A673 (cell line): ENCODE results near the gene NCAM2. TPM values are rescaled to one million over a fixed set of nuclear protein-coding genes. Genes with fewer than 3 reads are reported as not detected.
"Not testable (repeated sequence)": the region's sequence is repeated elsewhere in the genome, so short reads cannot be mapped to it uniquely, and the experiment has no call there.

Experiments
- BruUV-seq: library from RNA; stranded (reverse); fragments of 400-500 nt; replicated peaks from 2 replicates; lab custom pipeline; 2021; lab: Mats Ljungman, UMichigan
- CTCF ChIA-PET: fragments of 300-600 bp; sonication (Branson Sonifier 250); formaldehyde crosslinking; loops from one replicate; lab custom pipeline; 2022; ENCODE audit warnings: antibody characterized with exemption; lab: Charles Lee
- POLR2A ChIA-PET: fragments of 300-600 bp; sonication (Branson Sonifier 250); formaldehyde crosslinking; loops from one replicate; lab custom pipeline; 2022; ENCODE audit warnings: antibody characterized with exemption; ENCODE audit not compliant: low non-redundant PET; lab: Charles Lee
- DNase-seq: peaks from one replicate; pipeline ENCODE4 v3.0.0-alpha.2; 2015; ENCODE audit warnings: low spot score
- H3K27ac ChIP-seq: fragments of 200-600 bp; sonication (generic); 2 replicates; pipeline ENCODE4 v1.5.1; 2016; ENCODE audit warnings: mixed run types, low read depth, mild to moderate bottlenecking, mixed read lengths, antibody characterized with exemption, low read length; ENCODE audit not compliant: poor library complexity, severe bottlenecking
- H3K27me3 ChIP-seq: fragments of 200-600 bp; sonication (generic); replicated peaks from 2 replicates; pipeline ENCODE4 v1.6.1; 2017; ENCODE audit warnings: mixed run types, low read depth, mild to moderate bottlenecking, mixed read lengths, antibody characterized with exemption, low read length; ENCODE audit not compliant: insufficient read depth, poor library complexity
- H3K36me3 ChIP-seq: fragments of 200-600 bp; sonication (generic); 2 replicates; pipeline ENCODE4 v1.6.1; 2016; ENCODE audit warnings: mixed run types, mild to moderate bottlenecking, mixed read lengths, antibody characterized with exemption, low read length; ENCODE audit not compliant: insufficient read depth, poor library complexity, severe bottlenecking
- H3K4me1 ChIP-seq: fragments of 200-600 bp; sonication (generic); 2 replicates; pipeline ENCODE4 v1.6.1; 2017; ENCODE audit warnings: mixed run types, mild to moderate bottlenecking, mixed read lengths, antibody characterized with exemption, low read length; ENCODE audit not compliant: insufficient read depth, poor library complexity, severe bottlenecking
- H3K4me3 ChIP-seq: fragments of 200-600 bp; sonication (generic); 2 replicates; pipeline ENCODE4 v1.5.1; 2016; ENCODE audit warnings: low read depth, mixed run types, mild to moderate bottlenecking, mixed read lengths, low read length; ENCODE audit not compliant: poor library complexity, severe bottlenecking
- H3K9me3 ChIP-seq: fragments of 200-600 bp; sonication (generic); 2 replicates; pipeline ENCODE4 v1.6.1; 2016; ENCODE audit warnings: mixed run types, low read depth, mild to moderate bottlenecking, mixed read lengths, antibody characterized with exemption, low read length; ENCODE audit not compliant: poor library complexity, severe bottlenecking
- CTCF ChIP-seq: fragments of 300-800, 200-600 bp; sonication (generic); conservative IDR thresholded peaks from 2 replicates; pipeline ENCODE4 v1.5.1; 2017; ENCODE audit warnings: low read depth, mild to moderate bottlenecking, antibody characterized with exemption, low read length, moderate library complexity, mixed read lengths
- EZH2 ChIP-seq: fragments of 200-600 bp; sonication (generic); IDR thresholded peaks from 2 replicates; pipeline ENCODE4 v1.6.1; 2017; ENCODE audit warnings: borderline replicate concordance, low read depth, mild to moderate bottlenecking, mixed read lengths, antibody characterized with exemption, low read length; ENCODE audit not compliant: poor library complexity, severe bottlenecking
- intact Hi-C: fragments of 100-400 bp; cut with micrococcal nuclease; formaldehyde crosslinking; loops from one replicate; pipeline ENCODE4 v1.10.0; 2022; ENCODE audit not compliant: unreplicated experiment
- total RNA-seq: library from RNA; stranded (reverse); gene quantifications from 2 replicates; pipeline ENCODE4 v1.2.3, GENCODE V29; 2021

The NCAM2 gene
- total RNA-seq, 1 experiment from 2014 or later, result 38.2 TPM

GRCh38 chr21:21401444-21401843 lies 403.2 kb downstream of the NCAM2 start:
- H3K27me3 ChIP-seq, result no peaks in the 10 kb centered on the region
- CTCF ChIA-PET, result no interaction called here
- no peak for TF ChIP-seq CTCF
- TF ChIP-seq EZH2, result no peak

GRCh38 chr21:21402187-21402586 lies 404.0 kb downstream of the NCAM2 start:
- H3K36me3 ChIP-seq, BruUV-seq, CTCF ChIA-PET, H3K27ac ChIP-seq, POLR2A ChIA-PET, H3K27me3 ChIP-seq, DNase-seq, H3K4me3 ChIP-seq, intact Hi-C loops, H3K4me1 ChIP-seq: not testable (repeated sequence)
- H3K9me3 ChIP-seq, result peaks cover 21% of the 10 kb centered on the region

More at GRCh38 chr21:21401444-21401843, 403.2 kb downstream of the NCAM2 start:
- Histone ChIP-seq H3K27ac (no peak overlapping the region), H3K9me3 (peaks cover 28% of the 10 kb centered on the region), H3K4me3 (no peak overlapping the region), H3K4me1 (no peaks in the 10 kb centered on the region), H3K36me3 (no peaks in the 10 kb centered on the region)
- no peak for DNase-seq
- intact Hi-C loops, result no loop called here
- no TSS peak for BruUV-seq
- POLR2A ChIA-PET, result no interaction called here

GRCh38 chr21:21404261-21404660 lies 406.1 kb downstream of the NCAM2 start:
- H3K4me1 ChIP-seq, POLR2A ChIA-PET, BruUV-seq, DNase-seq, H3K36me3 ChIP-seq, H3K27me3 ChIP-seq, CTCF ChIA-PET, intact Hi-C loops, H3K27ac ChIP-seq, H3K4me3 ChIP-seq: not testable (repeated sequence)
- H3K9me3 ChIP-seq, result peaks cover 21% of the 10 kb centered on the region

- no peak overlapping the region for H3K4me3 ChIP-seq
- TF ChIP-seq CTCF (no peak), EZH2 (no peak)
- H3K9me3 ChIP-seq, result peaks cover 21% of the 10 kb centered on the region
- POLR2A ChIA-PET, result no interaction called here
- H3K36me3 ChIP-seq, result no peaks in the 10 kb centered on the region
- no peaks in the 10 kb centered on the region for H3K4me1 ChIP-seq
- CTCF ChIA-PET, result no interaction called here
- no TSS peak for BruUV-seq
- no peak for DNase-seq
- intact Hi-C loops, result no loop called here
- no peaks in the 10 kb centered on the region for H3K27me3 ChIP-seq
- no peak overlapping the region for H3K27ac ChIP-seq
Observed at GRCh38 chr21:21406921-21407320, 408.7 kb downstream of the NCAM2 start.
